ENCODE results near the gene SDCCAG8.

SDCCAG8 gene

DNA sequence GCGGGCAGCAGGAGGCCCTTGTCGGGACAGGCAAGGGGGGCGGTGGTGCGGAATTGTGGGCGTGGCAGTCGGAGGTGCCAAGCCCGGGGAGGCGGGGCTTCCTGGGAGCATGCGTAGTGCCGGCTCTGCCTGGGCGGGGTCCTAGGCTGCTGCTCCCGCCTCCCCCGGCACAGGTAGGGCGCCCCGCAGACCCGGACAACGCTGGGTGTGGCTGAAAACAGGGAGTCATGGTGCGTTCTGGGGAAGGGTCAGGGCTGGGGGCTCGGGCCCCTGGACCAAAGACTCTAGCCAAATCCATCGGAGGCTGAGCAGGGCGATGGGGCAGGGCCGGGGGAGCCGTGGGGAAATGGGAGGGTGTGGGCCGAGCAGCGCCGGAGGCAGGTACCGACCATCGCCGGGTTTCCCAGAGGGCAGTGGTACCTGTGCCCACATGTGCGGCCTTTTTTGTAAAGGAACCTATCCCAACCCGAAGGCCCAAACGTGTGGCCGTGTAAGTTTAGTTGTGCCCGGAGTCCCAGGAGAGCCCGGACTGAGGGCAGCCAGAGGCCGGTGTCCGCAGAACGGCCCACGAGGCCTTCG, 231.9 kb downstream of the SDCCAG8 start:
- DNase-seq (ENCODE audit: low spot score): no peak

DNA sequence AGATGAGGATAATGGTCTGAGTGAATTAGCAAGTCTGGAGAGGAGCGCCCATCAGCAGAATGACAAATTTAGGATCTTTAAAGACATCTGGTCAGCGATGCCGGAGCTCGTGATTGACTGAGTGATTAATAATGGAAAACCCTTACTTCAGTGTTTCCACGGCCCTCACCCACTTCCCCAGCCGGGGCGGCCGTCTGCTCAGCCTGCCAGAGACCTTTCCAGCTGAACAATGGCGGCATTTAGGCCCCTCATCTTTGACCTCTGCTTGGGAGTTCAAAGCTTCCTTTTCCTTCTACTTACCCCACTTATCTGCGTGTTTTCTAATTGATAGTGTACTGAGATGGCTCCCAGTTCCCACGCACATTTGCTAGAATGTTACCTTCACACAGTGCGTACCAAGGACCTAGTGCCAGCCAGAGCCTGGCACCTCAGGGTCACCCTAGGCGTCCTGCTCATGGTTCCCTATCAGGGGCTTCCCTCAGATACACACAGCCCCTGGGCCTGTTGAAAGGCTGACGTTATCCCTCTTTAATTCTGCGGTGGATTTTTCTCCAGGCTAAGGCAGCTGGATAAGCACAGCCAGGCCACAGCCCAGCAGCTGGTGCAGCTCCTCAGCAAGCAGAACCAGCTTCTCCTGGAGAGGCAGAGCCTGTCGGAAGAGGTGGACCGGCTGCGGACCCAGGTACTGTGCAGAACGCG, 232.8 kb downstream of the SDCCAG8 start:
- DNase-seq (ENCODE audit: low spot score): no peak

DNA sequence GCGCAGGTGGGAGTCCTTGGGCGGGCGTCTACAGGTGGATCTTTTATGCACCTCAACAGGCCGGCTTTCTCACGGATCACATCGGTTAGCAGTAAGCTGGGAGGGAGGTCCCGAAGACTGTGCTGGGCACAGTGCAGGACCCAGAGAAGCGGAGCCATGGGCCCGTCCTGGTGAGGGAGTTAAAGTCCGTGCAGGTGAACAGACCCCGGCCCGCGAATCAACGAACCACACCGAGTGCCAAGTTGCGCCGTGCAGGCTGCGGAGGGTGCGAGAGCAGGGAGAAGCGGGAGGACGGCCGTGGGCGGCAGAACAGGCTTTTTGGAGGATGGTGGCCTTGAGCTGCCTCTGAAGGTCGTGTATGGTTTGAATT, 233.3 kb downstream of the SDCCAG8 start:
- no peak for DNase-seq (ENCODE audit: low spot score)

DNA sequence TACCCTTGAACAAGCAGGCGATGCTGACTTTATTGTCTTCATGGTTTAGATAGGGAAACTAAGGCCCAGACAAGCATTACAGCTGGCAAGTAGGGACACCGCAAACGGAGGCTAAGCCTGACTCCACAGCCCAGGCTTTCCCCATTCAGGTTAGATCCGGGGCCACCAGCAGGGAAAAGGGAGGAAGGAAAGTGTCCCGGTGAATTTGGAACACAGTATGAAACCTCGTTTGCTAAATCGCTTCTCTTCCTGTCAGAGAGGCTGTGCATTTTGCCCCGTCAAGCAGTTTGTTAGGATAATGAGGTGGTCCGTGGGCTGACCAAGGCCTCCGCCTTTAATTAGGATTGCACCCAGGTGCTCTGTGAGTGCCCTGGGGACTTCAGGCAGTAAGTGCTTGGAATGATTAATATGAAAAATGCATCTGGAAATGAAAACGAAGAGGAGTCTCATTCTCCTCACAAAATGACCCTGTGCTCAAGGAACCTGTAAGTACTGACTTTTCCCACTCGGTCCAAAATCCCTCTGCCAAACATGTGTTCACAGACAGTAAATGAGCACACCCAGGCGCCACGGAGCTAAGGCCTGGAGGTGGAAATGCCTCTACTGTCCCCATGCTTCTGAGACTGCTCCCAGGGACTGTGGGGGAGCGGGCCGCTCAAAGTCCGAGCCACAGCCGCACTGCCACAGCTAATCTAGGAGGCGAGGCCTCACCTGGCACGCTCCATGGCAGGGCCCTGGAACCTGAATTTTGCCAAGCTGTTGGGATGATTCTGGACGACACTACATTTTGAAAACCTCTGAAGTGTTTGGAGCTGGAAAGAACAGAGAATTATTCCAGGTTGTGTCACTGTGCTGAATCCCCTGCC, 234.1 kb downstream of the SDCCAG8 start:
- no peak for DNase-seq (ENCODE audit: low spot score)

DNA sequence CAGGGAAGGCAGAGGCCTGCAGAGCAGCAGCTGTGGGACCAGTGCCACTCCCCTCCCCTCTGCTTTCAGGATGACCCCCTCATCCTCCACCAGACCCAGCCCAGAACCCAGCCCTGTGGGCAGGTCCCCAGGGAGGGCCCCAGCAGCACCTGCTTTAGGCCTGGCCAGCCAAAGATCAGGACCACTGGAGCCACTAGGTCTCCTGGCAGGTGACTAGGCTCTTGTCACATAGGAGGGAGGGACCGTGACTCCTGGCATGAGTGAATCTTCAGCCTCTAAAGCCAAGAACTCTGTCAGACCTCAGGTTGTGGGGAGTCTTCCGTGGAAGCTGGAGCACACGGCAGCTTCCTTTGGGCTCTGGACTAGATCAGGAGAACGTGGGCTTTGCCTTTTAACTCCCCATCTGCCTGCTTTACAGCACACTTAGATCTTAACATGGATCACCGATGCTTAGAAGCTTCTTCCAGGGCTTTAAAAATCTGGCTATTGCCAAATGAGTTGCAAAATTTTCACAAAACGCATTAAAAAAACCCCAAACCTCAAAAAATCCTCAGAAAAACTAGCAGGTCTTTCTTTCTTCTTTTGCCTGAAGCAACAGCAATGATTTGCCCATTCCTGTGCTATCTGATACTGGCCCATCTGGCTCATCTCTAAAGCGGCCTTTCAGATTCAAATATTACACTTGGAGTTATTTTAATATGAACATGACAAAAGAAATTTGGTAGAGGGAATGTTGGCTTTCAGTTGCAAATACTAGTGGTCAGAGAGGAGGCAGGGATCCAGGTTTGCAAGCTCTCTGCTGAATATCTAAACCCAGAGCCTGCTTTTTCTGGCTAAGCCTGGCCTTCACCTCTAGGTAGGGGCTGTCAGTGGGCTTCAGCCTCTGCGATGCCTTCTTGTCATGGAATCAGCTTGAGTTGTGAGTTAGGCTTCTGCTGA, 235.2 kb downstream of the SDCCAG8 start:
- no peak for DNase-seq (ENCODE audit: low spot score)

DNA sequence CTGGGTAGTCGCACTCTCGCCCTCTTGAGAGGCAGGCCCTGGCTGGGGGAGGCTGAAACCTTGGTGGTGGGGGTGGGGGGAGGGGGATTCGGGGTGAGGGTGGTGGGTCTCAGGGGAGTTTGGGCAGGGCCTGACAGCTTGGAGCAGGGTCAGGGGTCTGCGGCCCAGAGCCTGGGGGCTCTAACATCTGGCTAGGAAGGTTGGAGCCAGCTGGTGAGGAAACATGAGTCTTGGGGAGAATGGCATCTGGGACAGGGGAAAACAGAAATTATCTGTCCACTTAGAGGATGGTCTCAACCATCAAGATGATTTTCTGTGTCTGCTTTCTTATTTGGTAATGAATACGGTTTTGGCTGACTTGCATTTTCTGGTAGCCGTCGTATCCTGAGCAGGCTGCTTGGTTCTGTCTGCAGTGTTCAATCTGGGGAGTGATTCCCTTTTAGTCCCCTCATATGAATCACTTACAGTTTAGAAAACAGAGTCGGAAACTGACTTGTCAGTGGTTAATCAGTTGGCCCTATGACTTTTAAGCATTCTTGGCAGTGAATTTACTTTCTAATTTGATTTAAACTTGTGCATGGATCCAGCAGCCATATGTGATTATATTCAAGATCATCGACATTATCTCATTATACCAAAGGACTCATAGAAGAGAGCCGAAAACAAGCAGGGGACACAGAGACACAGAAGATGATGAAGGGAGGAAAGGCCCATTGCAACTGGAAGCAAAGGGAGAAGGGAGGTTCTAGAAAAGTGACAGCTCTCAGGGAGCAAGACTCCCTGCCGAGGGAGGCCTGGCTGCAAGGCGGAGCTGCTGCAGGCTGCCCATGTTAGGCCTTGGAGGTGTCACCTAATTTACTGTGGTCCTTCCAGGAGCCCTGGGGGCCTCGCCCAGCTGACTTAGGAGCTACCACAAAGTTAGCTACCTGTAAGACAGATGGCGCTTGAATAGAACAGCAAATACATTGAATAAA, 237.6 kb downstream of the SDCCAG8 start:
- DNase-seq (ENCODE audit: low spot score): no peak

DNA sequence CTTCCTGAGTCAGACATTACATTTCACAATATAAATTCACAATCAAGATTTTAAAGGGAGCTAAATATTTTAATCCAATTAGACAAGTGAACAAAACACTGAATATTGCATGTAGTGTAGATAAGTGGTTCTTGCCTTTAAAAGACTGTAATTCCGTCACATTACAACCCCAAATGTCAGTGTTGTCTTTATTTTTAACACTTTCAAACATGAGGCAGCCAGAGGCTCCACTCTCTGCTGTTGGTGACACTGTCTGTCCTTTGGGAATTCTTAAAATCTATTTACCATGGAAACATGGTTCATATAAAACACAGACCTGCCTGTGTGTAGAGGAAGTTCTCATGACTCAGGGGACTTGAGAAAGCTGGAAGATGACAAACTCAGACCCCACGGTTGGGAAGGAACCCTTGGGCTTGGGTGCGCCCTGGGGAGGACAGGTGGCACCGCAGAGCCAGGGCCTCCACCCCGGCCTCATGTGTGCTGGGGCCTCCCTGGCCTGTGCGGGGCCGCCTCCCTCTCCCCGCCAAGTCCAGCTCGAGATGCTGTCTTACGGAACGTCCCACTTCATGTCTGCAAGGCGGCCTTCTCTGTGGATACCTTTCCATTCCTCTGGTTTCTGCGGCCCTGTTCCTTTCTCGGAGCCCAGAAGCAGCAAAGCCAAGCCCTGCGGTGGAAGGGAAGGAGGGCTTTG, 239.0 kb downstream of the SDCCAG8 start:
- no peak for DNase-seq (ENCODE audit: low spot score)

DNA sequence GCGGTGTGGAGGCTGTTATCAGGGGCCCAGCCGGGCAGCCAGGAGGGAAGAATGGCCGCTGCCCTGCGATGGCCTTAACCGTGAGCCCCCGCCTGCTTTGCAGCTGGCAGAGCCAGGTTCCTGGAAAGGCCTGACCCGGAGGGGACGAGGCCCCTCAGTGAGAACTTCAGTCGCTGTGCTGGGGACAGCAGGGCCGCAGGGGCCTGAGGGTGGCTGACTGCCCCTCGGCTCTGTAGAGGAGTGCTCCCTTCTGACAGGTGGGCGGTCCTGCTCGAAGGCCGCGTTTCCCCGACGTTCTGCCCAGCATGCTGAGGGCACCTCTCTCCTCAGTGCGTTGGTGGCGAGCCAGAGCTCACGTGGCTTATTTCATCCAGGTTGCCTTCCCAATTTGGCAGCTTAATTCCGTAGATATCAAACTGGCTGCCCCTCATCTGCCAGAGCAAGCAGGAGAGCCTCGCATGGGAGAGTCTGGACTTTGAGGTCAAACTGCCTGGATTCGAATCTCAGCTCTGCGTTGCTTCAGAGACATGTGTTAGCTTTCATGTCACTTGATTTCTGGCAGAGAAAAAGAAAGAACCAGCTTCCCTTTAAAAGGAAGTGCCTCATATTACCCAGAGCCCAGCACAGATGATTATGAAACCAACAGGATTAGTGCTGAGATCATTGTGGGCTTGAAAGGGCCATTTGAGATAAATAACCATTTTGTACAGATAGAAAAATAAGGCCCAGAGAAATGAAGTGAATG, 239.8 kb downstream of the SDCCAG8 start:
- no peak for DNase-seq (ENCODE audit: low spot score)

DNA sequence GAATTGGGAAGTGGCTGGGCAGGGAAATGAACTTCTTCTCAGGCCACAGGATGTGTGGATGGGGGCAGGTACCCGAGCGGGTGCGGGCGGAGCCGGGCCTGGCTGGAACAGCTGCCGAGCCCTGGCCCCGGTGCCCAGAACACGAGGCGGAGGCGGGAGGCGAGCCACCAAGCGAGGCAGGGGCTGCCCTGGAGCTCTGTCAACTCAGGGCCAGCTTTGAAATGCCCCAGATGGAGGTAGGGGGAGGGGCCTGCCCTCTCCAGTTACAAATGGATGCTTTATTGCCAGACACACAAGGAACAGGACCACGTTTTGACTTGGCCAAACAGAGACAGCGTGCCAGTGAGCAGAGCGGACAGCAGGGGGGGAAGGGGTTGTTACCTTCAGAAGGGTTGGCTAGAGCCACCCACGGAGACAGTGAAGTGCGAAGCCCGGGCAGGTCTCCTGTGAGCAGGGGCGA, 240.4 kb downstream of the SDCCAG8 start:
- no peak for DNase-seq (ENCODE audit: low spot score)

DNA sequence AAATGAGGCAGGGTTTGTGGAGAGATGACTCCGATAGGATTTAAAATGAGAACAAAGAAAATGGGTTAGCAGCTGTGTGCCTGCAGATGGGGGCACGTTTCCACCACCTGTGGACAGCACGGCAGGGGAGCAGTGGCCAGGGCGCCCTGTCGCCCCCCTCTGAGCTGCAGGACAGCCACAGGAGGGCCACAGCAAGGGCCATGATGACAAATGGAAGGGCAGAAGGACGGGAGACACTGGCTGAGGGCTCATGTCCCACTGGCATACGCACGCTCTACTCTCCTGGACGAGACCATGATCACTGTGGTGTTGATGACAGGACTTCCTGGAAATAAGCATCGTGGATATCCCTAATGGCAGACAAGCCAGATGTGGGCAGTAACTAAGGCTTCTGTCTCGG, 241.0 kb downstream of the SDCCAG8 start:
- no peak for DNase-seq (ENCODE audit: low spot score)

DNA sequence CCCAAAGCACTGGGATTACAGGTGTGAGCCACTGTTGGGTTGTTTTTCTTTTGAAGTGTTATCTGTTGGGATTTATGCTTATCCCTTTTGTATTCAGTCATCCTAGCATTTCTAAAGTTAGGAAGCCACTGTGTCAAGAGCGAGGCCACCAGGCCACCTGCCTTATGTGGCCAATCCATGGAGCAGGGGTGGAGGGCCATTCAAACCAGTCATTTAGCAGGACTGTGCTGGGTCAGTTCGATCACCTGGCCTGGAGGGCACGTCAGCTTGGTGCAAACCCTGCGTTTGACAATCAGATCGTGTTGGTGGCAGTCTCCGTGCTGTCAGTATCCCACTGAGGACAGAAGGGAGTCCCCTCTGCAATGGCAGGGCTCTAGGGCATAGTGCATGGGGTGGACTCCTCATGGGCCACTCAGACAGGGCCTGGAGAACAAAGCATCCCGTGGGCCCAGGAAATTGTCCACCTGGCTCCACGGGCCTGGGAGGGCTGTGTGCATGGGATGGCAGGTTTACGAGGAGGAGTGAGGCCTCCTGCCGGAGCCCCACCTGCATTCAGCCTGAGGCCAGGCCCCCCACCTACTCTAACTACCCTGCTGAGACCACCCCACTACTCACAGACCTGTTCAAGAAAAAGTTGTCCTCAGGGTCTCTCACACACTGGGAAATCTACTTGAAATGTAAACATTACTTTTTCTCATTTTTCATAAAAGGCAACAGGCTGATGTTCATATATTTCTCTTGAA, 242.3 kb downstream of the SDCCAG8 start:
- no peak for DNase-seq (ENCODE audit: low spot score)

DNA sequence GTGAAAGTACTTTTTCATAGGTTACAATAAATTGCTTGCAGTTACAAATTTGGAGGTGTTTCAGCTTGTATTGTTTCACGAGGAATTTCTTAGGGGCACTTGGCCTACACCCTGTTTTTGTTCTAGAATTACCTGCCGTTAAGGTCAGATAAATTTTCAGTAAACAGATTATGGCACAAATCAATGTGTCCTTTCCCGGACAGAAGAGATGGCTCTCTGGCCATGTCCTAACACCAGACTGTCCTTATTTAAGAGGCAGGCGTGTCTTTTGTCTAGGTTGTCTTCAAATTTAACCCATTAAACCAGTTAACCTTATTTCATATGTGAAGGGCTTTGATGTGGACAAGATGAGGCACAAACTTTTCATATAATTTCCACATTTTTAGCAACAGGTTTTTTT, 243.4 kb downstream of the SDCCAG8 start:
- DNase-seq (ENCODE audit: low spot score): no peak

DNA sequence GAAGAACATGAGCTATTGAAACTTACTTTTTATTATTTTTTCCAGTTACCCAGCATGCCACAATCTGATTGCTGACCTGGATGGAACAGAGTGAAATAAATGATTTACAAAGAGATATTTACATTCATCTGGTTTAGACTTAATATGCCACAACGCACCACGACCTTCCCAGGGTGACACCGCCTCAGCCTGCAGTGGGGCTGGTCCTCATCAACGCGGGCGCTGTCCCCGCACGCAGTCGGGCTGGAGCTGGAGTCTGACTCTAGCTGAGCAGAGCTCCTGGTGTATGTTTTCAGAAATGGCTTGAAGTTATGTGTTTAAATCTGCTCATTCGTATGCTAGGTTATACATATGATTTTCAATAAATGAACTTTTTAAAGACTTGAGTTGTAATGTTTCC, 243.9 kb downstream of the SDCCAG8 start:
- DNase-seq (ENCODE audit: low spot score): no peak

DNA sequence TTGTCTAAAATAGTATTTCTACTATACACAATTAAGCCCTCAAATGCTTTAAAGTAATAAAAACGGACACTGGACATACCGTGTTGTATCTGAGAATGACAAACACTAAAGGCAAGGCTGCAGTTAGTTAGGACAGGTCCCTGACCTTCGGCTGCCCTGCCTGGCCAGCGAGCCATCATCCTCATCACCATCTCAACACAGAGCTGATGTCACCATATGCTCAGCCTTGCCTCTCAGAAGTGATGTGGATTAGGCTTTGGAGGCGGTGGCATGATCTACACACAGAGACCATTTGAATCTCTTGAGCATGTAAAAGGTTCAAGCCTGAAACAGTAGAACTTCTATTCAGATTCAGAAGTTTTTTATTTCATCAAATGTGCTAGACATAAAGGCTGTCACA, 244.7 kb downstream of the SDCCAG8 start:
- DNase-seq (ENCODE audit: low spot score): no peak

DNA sequence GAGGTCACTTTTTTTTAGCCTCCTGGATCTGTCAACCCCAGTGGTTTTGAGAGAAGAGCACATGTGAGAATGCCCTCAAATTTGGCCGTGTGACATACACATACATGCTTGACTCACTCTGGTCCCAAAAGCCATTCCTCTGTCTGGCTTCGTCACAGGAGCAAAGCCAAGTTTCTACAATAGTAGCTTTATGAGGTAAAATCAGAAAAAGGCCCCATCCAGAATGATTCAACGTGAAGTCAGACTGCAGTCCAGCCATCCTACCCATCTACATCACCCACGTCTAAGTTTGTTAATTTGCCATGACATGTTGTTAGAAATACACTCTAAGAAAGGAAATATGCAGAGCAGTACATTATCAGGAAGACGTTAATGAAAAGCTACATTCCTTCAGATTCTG, 245.2 kb downstream of the SDCCAG8 start:
- DNase-seq (ENCODE audit: low spot score): no peak

DNA sequence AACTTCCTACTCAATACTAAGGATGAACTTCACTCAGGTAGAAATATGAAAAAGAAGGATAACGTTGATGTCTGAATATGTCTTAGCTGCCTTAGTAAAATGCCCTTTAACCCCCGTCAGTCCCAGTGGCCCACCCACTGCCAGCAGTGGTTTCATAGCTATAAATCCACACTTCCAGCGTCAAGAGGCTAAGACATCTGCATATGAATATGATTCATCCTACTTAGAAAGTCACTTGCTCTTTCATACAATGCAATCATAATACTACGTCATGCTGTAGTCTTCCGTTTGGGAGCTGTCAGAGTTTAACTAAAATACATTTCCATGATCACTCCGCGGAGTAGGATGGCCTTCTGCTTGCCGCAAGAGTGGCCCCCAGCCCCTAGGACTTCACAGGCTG, 247.3 kb downstream of the SDCCAG8 start:
- no peak for DNase-seq (ENCODE audit: low spot score)

DNA sequence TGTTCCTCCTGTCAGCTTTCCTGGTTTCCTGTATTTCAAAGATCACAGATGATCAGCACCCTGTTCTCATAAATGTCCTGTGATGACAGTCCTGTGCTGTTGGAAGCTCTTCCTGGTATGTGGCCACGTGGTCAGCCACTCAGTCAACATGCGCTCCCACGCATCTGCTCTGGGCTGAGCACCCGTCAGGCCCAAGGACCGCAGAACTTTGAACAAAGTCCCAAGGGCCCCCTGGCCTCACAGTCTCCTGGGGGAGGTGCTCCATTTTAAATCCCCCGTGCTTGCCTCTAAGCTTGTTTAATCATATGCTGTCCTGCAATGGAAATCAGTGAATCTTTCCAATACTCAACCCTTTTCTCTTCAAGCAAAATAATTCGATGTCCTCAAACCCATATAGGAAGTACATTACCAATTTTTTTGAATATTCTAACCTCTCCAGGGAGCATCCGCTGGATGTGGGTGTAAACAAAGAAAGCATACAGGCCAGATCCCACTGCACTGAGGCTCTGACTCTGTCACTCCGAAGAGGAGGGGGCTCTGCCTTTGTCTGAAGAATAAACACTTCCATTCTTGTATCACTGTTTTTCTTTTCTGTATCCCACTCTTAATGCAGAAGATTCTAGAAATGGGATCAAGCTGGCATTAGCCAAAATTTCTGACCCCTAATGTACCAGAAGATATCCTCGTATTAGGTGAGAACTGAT, 250.3 kb downstream of the SDCCAG8 start:
- no peak for DNase-seq (ENCODE audit: low spot score)

DNA sequence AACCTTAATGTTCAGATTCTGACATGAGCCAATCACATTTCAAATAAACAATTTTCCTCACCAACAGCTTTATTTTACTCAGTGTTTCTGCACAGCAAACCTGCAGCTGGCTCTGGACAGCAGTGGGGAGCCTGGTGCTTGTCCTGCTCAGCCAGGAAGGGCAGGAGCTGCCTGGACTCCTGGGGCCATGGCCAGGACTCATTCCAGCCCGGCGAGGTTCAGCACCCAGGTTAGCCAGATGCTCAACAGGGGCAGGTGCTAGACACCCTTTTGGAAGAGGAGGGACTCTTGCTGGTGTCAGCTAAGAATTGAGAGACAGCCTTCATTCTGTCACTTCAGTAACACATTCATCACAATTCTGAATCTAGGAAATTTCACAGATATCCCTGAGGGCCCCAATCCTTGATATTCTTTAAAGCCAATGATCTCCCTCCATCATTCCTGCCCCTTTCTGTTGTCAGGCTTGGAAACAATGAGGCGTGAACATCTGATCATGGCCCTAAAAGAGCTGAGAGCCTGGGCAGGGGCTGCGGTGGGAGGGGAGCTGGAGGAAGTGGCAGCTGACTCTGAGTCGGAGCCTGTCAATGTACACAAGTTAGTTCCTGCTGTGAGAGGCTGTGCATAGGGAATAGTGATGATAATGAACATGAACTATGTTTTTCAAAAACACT, 251.3 kb downstream of the SDCCAG8 start:
- no peak for DNase-seq (ENCODE audit: low spot score)

Data from RKO (cell line).